GM23248 (cell line): ENCODE data around the gene C17orf113. TPM values are rescaled to one million over a fixed set of nuclear protein-coding genes. Genes with fewer than 3 reads are reported as not detected.

Experiments
- DNase-seq: peaks from one replicate; pipeline ENCODE4 v3.0.0-alpha.2; 2015
- H2AFZ ChIP-seq: fragments of 200-600 bp; sonication (generic); 2 replicates; pipeline ENCODE4 v1.6.1; 2016; ENCODE audit warnings: antibody characterized with exemption
- H3F3A ChIP-seq: fragments of 200-600 bp; sonication (generic); 2 replicates; pipeline ENCODE4 v1.6.1; 2016; ENCODE audit warnings: mild to moderate bottlenecking, antibody characterized with exemption, mixed run types; ENCODE audit not compliant: insufficient read depth
- H3K27ac ChIP-seq: fragments of 200-600 bp; sonication (generic); 2 replicates; pipeline ENCODE4 v1.5.1; 2016; ENCODE audit warnings: mild to moderate bottlenecking
- H3K27me3 ChIP-seq: fragments of 200-600 bp; sonication (generic); replicated peaks from 2 replicates; pipeline ENCODE4 v1.6.1; 2016; ENCODE audit warnings: mild to moderate bottlenecking; ENCODE audit not compliant: insufficient read depth
- H3K36me3 ChIP-seq: fragments of 200-600 bp; sonication (generic); 2 replicates; pipeline ENCODE4 v1.6.1; 2016; ENCODE audit warnings: low read depth, mild to moderate bottlenecking
- H3K4me1 ChIP-seq: fragments of 200-600 bp; sonication (generic); 2 replicates; pipeline ENCODE4 v1.6.1; 2016; ENCODE audit warnings: mild to moderate bottlenecking; ENCODE audit not compliant: insufficient read depth
- H3K4me2 ChIP-seq: fragments of 200-600 bp; sonication (generic); one replicate; pipeline ENCODE4 v1.6.1; 2016; ENCODE audit warnings: mild to moderate bottlenecking; ENCODE audit not compliant: unreplicated experiment
- H3K4me3 ChIP-seq: fragments of 200-600 bp; sonication (generic); 2 replicates; pipeline ENCODE4 v1.5.1; 2016; ENCODE audit warnings: mild to moderate bottlenecking
- H3K79me2 ChIP-seq: fragments of 200-600 bp; sonication (generic); 2 replicates; pipeline ENCODE4 v1.6.1; 2016; ENCODE audit warnings: mild to moderate bottlenecking; ENCODE audit not compliant: insufficient read depth
- H3K9ac ChIP-seq: fragments of 200-600 bp; sonication (generic); 2 replicates; pipeline ENCODE4 v1.6.1; 2016; ENCODE audit warnings: mild to moderate bottlenecking
- H3K9me2 ChIP-seq: fragments of 200-600 bp; sonication (generic); 2 replicates; pipeline ENCODE4 v1.6.1; 2016; ENCODE audit warnings: mixed run types, mild to moderate bottlenecking, moderate library complexity; ENCODE audit not compliant: insufficient read depth
- H3K9me3 ChIP-seq: fragments of 200-600 bp; sonication (generic); one replicate; pipeline ENCODE4 v1.6.1; 2017; ENCODE audit warnings: low read depth
- H4K20me1 ChIP-seq: fragments of 200-600 bp; sonication (generic); 2 replicates; pipeline ENCODE4 v1.6.0; 2016; ENCODE audit not compliant: insufficient read depth
- EZH2 ChIP-seq: fragments of 200-600 bp; sonication (generic); IDR thresholded peaks from 2 replicates; pipeline ENCODE4 v1.6.1; 2018; ENCODE audit warnings: antibody characterized with exemption, mild to moderate bottlenecking; ENCODE audit not compliant: insufficient read depth, poor library complexity, severe bottlenecking
- EZH2phosphoT487 ChIP-seq: fragments of 200-600 bp; sonication (generic); IDR thresholded peaks from 2 replicates; pipeline ENCODE4 v1.6.1; 2018; ENCODE audit warnings: antibody characterized with exemption, moderate library complexity, mild to moderate bottlenecking, low read depth; ENCODE audit not compliant: insufficient read depth
- WGBS, 2 experiments: methylation state at CpG; one replicate each; pipeline ENCODE4 v1.1.6; 2015 to 2017; ENCODE audit warnings: low lambda C conversion rate in 2 of 2, low coverage in 1 of 2; ENCODE audit errors: missing lambda C conversion rate in 2 of 2; 5-methylcytosine and 5-hydroxymethylcytosine counted together
- in situ Hi-C: fragments of 300-500 bp; cut with MboI; formaldehyde crosslinking; loops from 2 replicates; pipeline ENCODE4 v1.15.0; 2020
- polyA plus RNA-seq: library from polyadenylated mRNA; unstranded; fragments of >200 nt; fragmentation: Nextera tagmentation; extraction: Ambion mirVana; gene quantifications from 2 replicates; pipeline ENCODE4 v1.2.1, GENCODE V29; 2016
- total RNA-seq: library from RNA; depleted of rRNA; stranded (reverse); fragments of >200 nt; shearing (Covaris generic); gene quantifications from 2 replicates; pipeline ENCODE4 v1.2.3, GENCODE V29; 2014

Gene C17orf113
- total and polyA plus RNA-seq, 2 experiments from 2014 or later: not detected

DNA sequence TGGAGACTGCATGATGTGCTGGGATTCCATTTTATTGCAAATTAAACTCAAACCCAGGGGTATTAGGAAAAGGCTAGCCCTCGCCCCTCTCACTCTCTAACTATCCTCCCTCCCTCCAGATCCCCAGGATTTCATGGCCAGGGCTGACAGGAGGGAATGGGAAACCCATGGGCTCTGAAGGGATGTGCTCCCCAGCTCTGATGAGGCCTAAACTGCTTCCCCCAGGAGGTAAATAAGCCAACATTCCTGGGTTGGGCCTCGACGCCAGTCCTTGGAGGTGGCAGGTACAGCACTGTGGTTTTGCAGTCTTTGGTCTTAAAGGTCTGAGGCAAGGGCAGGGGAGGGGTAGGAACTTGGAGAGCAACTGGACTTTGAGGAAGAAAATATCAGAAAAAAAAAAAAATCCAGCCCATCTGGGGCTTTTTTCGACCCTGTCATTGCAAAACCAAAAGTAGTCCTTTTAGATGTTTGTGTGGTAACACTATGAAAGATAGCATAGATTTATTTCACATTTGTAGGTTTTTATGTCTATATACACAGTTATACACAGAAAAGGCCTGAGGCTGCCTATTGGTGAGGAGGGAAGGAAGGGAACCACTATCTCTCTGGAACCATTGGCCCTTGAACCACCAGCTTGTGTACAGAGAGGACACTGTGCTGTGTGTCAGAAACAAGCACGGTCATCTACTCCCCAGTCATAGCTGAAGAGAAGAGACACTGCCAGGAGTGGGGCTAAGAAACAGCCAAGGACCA, 12.0 kb downstream of the C17orf113 start:
- Histone ChIP-seq H3K9ac (no peak overlapping the region), H2AFZ (no peak overlapping the region), H3K27ac (no peak overlapping the region), H3K9me3 (no peaks in the 10 kb centered on the region), H3F3A (no peaks in the 10 kb centered on the region), H3K36me3 (no peaks in the 10 kb centered on the region), H3K27me3 (no peaks in the 10 kb centered on the region), H3K9me2 (no peaks in the 10 kb centered on the region), H3K79me2 (no peaks in the 10 kb centered on the region), H3K4me3 (no peak overlapping the region), H3K4me2 (no peak overlapping the region), H4K20me1 (no peaks in the 10 kb centered on the region), H3K4me1 (no peaks in the 10 kb centered on the region)
- WGBS, 2 experiments: 72 to 73% methylated on average over 5 of the region's 5 CpGs
- in situ Hi-C loops: no loop called here
- no peak for DNase-seq
- TF ChIP-seq EZH2phosphoT487 (no peak), EZH2 (no peak)

- no peaks in the 10 kb centered on the region for H3K27me3 ChIP-seq
- H4K20me1 ChIP-seq: no peaks in the 10 kb centered on the region
- H3K4me1 ChIP-seq: no peaks in the 10 kb centered on the region
- H3K9me2 ChIP-seq: no peaks in the 10 kb centered on the region
- in situ Hi-C loops: no loop called here
- no peaks in the 10 kb centered on the region for H3K36me3 ChIP-seq
- WGBS, 2 experiments: 34 to 37% methylated on average over 6 of the region's 6 CpGs
- H3K9ac ChIP-seq: no peak overlapping the region
- DNase-seq: no peak
- no peak overlapping the region for H3K27ac ChIP-seq
- H3K9me3 ChIP-seq: no peaks in the 10 kb centered on the region
- no peak overlapping the region for H2AFZ ChIP-seq
- H3K4me3 ChIP-seq: no peak overlapping the region
- TF ChIP-seq EZH2 (no peak), EZH2phosphoT487 (no peak)
- H3F3A ChIP-seq: no peaks in the 10 kb centered on the region
- no peak overlapping the region for H3K4me2 ChIP-seq
- no peaks in the 10 kb centered on the region for H3K79me2 ChIP-seq
Measured at GRCh38 chr17:42034059-42034458, 16.3 kb downstream of the C17orf113 start.

- TF ChIP-seq EZH2: no peak
- no peak for TF ChIP-seq EZH2phosphoT487
- H3K9me3 ChIP-seq: no peaks in the 10 kb centered on the region
- H2AFZ ChIP-seq: no peak overlapping the region
- no peaks in the 10 kb centered on the region for H4K20me1 ChIP-seq
- H3K36me3 ChIP-seq: no peaks in the 10 kb centered on the region
- no peak overlapping the region for H3K9ac ChIP-seq
- no peaks in the 10 kb centered on the region for H3K79me2 ChIP-seq
- H3F3A ChIP-seq: no peaks in the 10 kb centered on the region
- in situ Hi-C loops: no loop called here
- no peak overlapping the region for H3K4me2 ChIP-seq
- no peak overlapping the region for H3K4me3 ChIP-seq
- DNase-seq: no peak
- 41 to 43% methylated on average over 5 to 6 of the region's 6 CpGs for WGBS, 2 experiments
- no peaks in the 10 kb centered on the region for H3K4me1 ChIP-seq
- H3K27ac ChIP-seq: no peak overlapping the region
- no peaks in the 10 kb centered on the region for H3K9me2 ChIP-seq
- H3K27me3 ChIP-seq: no peaks in the 10 kb centered on the region
Measured at GRCh38 chr17:42031584-42031983, 18.8 kb downstream of the C17orf113 start.

DNA sequence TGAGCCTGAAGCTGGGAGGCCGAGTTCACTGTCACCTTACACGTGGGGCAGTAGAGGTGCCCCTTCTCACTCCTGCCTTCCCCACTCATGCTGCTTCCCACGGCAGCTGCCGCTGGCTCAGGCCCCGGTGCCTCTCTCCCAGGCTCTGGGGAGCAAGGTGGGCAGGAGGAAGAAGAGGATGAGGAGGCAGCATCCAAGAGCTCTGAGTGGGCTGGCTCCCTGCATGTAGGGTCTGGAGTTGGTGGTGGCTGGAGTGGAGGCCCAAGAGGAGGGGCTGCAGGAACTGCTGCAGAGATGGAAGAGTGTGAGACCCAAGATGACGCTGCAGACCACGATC, 21.6 kb downstream of the C17orf113 start:
- no peaks in the 10 kb centered on the region; the same call in 1 of the 2 replicates for H3K36me3 ChIP-seq
- no peak overlapping the region for H2AFZ ChIP-seq
- no peak overlapping the region for H3K4me3 ChIP-seq
- no peaks in the 10 kb centered on the region for H3K9me2 ChIP-seq
- H3K4me1 ChIP-seq: peaks cover 8% of the 10 kb centered on the region
- H3K27ac ChIP-seq: no peak overlapping the region
- TF ChIP-seq EZH2 (no peak), EZH2phosphoT487 (no peak)
- no peaks in the 10 kb centered on the region for H3K9me3 ChIP-seq
- H3K4me2 ChIP-seq: no peak overlapping the region
- no peaks in the 10 kb centered on the region for H3K27me3 ChIP-seq
- no peak for DNase-seq
- H3K9ac ChIP-seq: no peak overlapping the region
- peaks cover 20% of the 10 kb centered on the region for H3F3A ChIP-seq
- in situ Hi-C loops: no loop called here
- no peaks in the 10 kb centered on the region for H3K79me2 ChIP-seq
- WGBS, 2 experiments: 64 to 71% methylated on average over 7 of the region's 7 CpGs
- no peaks in the 10 kb centered on the region for H4K20me1 ChIP-seq
